ENCODE data around the gene IL1RAP.
A peak's percentile ranks its signal among the peaks of the same experiment; 100 is the strongest.

Gene IL1RAP

DNA sequence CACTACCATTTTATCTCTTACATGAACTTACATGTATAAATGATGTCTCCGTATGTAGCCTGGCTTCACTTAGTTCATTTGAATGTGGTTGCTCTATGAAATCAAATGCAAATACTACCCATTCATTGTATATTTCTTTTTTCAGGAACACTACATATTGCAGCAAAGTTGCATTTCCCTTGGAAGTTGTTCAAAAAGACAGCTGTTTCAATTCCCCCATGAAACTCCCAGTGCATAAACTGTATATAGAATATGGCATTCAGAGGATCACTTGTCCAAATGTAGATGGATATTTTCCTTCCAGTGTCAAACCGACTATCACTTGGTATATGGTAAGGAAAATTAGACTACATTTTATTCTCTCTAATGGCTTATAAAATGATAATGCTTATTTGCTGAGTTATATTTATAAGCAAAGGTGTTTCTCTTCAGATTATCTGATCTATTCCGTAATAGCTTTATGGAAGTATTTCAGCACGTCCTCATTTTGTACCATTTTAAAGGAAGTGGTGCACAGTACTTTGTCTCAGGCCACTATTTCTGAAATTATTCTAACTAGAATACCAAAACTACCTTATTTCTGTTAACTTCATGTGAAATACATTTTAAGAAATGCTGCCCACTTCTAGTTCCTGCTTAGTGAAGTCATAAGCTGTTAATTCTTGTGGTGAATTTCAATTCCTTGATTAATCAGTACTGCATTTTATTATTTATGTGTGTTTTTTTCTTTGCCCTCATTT is 95.1 kb downstream of the IL1RAP start:
- no peak overlapping the region for H3K27ac Mint-ChIP-seq
- TF ChIP-seq, protein P1, sequence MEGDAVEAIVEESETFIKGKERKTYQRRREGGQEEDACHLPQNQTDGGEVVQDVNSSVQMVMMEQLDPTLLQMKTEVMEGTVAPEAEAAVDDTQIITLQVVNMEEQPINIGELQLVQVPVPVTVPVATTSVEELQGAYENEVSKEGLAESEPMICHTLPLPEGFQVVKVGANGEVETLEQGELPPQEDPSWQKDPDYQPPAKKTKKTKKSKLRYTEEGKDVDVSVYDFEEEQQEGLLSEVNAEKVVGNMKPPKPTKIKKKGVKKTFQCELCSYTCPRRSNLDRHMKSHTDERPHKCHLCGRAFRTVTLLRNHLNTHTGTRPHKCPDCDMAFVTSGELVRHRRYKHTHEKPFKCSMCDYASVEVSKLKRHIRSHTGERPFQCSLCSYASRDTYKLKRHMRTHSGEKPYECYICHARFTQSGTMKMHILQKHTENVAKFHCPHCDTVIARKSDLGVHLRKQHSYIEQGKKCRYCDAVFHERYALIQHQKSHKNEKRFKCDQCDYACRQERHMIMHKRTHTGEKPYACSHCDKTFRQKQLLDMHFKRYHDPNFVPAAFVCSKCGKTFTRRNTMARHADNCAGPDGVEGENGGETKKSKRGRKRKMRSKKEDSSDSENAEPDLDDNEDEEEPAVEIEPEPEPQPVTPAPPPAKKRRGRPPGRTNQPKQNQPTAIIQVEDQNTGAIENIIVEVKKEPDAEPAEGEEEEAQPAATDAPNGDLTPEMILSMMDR (IDR thresholded peaks at IDR 0.05): no peak
- peaks cover 14% of the 10 kb centered on the region for H3K9me3 Mint-ChIP-seq
- peaks cover 5% of the 10 kb centered on the region for H3K27me3 Mint-ChIP-seq (ENCODE audit: low read depth, poor library complexity)
- H3K36me3 Mint-ChIP-seq (ENCODE audit: low read depth): peaks cover 26% of the 10 kb centered on the region
- no peak overlapping the region for H3K4me3 Mint-ChIP-seq
- no peak for DNase-seq
- no peaks in the 10 kb centered on the region for H3K4me1 Mint-ChIP-seq

DNA sequence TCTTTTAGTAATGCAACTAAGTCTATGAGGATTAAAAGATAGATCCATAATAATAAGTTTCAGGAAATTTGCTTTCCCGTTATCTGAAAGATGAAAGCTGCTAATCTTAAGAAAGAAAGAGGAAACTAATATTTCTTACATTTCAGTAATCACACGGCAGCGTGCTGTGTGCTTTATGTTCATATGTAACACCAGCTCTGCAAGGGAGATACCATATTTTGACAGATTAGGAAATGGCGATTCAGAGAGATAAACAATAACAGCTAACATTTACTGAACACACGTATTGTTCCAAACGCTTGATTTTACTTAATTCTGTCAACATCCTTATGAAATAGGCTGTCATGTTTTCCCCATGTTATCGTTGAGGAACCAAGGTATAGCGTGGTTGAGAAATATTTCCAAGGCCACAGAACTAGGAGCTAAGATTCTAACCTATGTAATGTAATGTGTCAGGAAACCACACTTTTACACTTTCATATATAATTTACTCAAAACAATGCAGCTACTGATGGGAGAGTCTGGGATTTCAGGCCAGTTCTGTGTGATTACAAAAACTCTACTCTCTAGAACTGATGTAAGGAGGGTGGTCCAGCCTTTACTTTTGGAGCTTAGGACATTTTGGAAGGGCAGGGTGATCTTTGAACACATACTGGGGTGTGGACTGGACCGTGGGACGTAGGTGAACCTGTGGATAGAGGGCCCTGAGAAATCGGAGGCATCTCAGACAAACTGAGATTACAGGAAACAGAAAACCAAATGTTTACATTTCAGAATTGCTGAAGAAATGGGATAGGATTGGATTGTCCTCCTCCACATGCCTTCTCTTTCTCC is 100.6 kb downstream of the IL1RAP start:
- Mint-ChIP-seq H3K27me3 (ENCODE audit: low read depth, poor library complexity) (peaks cover 5% of the 10 kb centered on the region), H3K9me3 (no peaks in the 10 kb centered on the region), H3K4me1 (peaks cover 7% of the 10 kb centered on the region), H3K27ac (peak overlapping the region; percentile 62), H3K4me3 (no peak overlapping the region), H3K36me3 (ENCODE audit: low read depth) (no peaks in the 10 kb centered on the region)
- TF ChIP-seq, protein P1 (IDR thresholded peaks at IDR 0.05): no peak
- DNase-seq: no peak

DNA sequence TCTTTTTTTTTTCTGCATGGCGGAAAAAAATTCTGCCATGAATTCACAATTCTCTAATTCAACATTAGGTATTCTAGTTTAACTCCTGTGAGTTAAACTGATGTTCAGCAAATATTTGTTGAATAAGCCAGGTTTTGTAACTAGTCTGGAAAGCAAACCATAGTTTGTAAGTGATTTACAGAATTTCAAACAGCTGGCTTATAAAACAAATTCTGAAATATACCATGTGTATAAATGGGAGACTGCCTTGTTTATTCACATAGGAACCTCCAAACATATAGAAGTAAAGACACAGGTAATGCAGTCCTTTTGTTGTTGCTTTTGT is 101.1 kb downstream of the IL1RAP start:
- Mint-ChIP-seq H3K27me3 (ENCODE audit: low read depth, poor library complexity) (peaks cover 2% of the 10 kb centered on the region), H3K9me3 (no peaks in the 10 kb centered on the region), H3K36me3 (ENCODE audit: low read depth) (no peaks in the 10 kb centered on the region), H3K27ac (no peak overlapping the region), H3K4me3 (no peak overlapping the region), H3K4me1 (peaks cover 7% of the 10 kb centered on the region)
- TF ChIP-seq, protein P1 (IDR thresholded peaks at IDR 0.05): no peak
- no peak for DNase-seq

DNA sequence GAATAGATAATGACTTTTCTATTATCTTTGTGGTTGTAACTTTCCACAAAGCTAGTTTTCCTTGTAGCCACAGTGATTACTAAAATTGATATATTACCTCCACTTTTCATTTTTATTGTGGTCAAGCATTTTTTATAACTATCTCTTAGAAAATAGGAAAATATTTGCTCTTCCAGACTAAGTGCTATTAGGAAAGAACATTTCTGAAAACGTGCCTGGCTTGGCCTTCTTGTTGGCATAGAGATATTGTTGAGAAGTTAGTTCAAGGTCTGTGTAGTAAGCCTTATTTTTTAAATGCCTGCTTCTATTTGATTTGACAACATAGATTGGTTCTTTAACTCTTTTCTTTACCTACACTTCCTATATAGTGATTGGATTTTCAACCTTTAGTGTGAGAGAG is 101.7 kb downstream of the IL1RAP start:
- no peak overlapping the region for H3K27ac Mint-ChIP-seq
- H3K36me3 Mint-ChIP-seq (ENCODE audit: low read depth): no peaks in the 10 kb centered on the region
- peaks cover 7% of the 10 kb centered on the region for H3K4me1 Mint-ChIP-seq
- H3K9me3 Mint-ChIP-seq: no peaks in the 10 kb centered on the region
- peaks cover 2% of the 10 kb centered on the region for H3K27me3 Mint-ChIP-seq (ENCODE audit: low read depth, poor library complexity)
- H3K4me3 Mint-ChIP-seq: no peak overlapping the region
- DNase-seq: no peak
- TF ChIP-seq, protein P1 (IDR thresholded peaks at IDR 0.05): no peak

DNA sequence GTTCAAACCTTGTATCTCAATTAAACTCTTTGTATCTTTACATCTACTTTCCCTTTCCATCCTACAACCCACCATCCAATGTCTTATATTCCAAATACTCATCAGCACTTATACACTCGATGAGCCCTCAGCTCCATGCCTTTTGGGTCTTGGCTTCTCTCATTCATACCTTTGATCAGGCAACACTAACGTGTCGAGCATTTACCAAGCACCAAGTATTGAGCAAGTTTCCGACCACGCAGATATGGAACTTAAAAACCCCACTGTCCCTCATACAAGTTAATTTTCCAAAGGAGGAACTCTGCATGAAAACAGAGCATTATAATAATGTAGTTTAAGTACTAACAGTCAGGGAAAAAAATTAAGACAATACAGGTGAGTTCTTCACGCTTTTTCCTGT is 102.8 kb downstream of the IL1RAP start:
- H3K36me3 Mint-ChIP-seq (ENCODE audit: low read depth): no peaks in the 10 kb centered on the region
- no peaks in the 10 kb centered on the region for H3K9me3 Mint-ChIP-seq
- H3K27me3 Mint-ChIP-seq (ENCODE audit: low read depth, poor library complexity): peaks cover 2% of the 10 kb centered on the region
- no peak overlapping the region for H3K4me3 Mint-ChIP-seq
- H3K4me1 Mint-ChIP-seq: peaks cover 7% of the 10 kb centered on the region
- no peak for DNase-seq
- TF ChIP-seq, protein P1 (IDR thresholded peaks at IDR 0.05): no peak
- H3K27ac Mint-ChIP-seq: no peak overlapping the region

All from nephron progenitor cell (in vitro differentiated cells).